ENCODE measurements around the gene LRP5. TPM values are rescaled to one million over a fixed set of nuclear protein-coding genes. Genes with fewer than 3 reads are reported as not detected.

LRP5 gene
- total RNA-seq, 4 donors from 2014 or later = 32.6 to 68.9 (median 42.5) TPM

DNA sequence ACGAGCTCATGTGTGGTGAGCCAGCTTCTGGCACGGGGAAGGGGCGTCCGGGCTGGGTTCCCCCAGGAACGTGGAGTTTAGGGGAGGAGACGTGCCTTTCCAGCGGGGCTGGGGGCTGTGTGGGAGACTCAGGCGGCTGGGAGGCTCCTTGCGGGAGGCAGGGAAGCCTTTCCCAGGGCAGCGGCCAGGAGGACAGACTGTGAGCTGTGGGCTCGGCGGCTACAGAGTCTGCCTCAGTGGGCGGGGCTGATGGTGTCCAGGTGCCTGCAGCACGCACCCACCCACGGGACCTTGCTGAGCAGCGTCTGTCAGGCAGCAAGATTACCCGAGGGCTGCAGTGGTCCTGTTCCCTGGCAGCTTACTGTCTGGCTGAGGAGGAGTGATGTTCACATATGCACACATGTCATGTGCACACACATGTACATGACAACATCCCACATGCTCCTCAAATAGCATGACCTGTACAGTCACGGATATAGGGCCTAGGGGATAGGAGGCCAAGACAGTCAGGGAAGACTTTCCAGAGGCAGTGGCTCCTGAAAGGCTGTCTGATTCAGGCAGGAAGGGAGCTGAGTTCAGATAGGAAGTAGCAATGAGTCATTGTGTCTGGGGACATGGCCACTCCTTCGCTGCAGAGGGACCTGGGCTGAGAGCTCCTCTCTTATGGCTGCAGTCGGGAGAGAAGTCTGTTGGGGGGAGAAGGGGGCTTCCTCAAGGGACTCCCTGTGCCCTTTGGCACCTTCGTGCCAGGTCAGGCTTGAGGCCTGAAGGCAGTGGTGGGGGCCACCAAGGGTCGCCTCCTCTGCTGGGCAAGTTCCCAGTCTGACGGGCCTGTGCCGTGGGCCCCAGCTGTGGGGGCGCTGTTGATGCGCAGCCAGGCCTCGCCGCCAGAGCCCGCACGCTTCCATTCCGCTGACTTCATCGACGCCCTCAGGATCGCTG is 124.9 kb downstream of the LRP5 start:
- Histone ChIP-seq H3K4me3 (no peak overlapping the region), H3K4me1 (peaks cover 0 to 32% (median 0%) of the 10 kb centered on the region in 3 donors), H3K27me3 (no peaks in the 10 kb centered on the region), H3K27ac (peak overlapping the region in 3 of 4 donors; percentile 29 to 46 (median 31)), H3K36me3 (peaks cover 0 to 100% of the 10 kb centered on the region in 2 donors), H3K9me3 (no peaks in the 10 kb centered on the region)
- 80% methylated on average over 1 of the region's 34 CpGs; no CpG with 5 or more reads in 1 of the 2 donors for WGBS, 2 donors (ENCODE audit: low coverage in 1 of 2)
- ATAC-seq = peak; percentile 61
- TF ChIP-seq POLR2A (IDR thresholded peaks at IDR 0.05) = no peak
- TF ChIP-seq EP300 (IDR thresholded peaks at IDR 0.05) = no peak

DNA sequence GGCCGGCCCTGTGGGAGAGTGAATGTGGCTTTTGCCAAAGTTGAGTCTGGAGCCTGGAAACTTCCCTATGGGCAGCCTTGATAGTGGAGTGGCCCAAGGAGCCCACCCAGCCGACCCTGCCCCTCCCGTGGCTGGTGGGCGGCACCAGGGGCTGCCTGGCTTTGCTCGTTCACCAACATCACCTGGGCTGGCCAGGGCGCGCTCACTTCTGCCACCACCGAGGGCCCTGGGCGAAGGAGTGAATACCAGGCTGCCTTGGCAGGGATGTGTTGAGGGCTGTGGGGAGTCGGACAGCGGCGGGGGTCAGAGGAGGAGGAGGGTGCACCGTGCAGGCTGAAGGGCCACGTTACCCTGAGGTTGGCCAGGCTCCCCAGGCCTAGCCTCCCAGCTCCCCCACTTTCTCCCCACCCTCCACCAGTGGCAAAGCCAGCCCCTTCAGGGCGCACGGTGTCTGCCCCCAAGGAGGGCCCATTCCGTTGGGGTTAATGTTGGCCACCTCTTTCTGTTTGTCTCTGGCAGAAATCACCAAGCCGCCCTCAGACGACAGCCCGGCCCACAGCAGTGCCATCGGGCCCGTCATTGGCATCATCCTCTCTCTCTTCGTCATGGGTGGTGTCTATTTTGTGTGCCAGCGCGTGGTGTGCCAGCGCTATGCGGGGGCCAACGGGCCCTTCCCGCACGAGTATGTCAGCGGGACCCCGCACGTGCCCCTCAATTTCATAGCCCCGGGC is 125.7 kb downstream of the LRP5 start:
- peaks cover 0 to 32% (median 0%) of the 10 kb centered on the region in 3 donors for H3K4me1 ChIP-seq
- no peak for ATAC-seq
- TF ChIP-seq POLR2AphosphoS5 (IDR thresholded peaks at IDR 0.05) (no peak), EP300 (IDR thresholded peaks at IDR 0.05) (no peak)
- TF ChIP-seq, protein P1, sequence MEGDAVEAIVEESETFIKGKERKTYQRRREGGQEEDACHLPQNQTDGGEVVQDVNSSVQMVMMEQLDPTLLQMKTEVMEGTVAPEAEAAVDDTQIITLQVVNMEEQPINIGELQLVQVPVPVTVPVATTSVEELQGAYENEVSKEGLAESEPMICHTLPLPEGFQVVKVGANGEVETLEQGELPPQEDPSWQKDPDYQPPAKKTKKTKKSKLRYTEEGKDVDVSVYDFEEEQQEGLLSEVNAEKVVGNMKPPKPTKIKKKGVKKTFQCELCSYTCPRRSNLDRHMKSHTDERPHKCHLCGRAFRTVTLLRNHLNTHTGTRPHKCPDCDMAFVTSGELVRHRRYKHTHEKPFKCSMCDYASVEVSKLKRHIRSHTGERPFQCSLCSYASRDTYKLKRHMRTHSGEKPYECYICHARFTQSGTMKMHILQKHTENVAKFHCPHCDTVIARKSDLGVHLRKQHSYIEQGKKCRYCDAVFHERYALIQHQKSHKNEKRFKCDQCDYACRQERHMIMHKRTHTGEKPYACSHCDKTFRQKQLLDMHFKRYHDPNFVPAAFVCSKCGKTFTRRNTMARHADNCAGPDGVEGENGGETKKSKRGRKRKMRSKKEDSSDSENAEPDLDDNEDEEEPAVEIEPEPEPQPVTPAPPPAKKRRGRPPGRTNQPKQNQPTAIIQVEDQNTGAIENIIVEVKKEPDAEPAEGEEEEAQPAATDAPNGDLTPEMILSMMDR (IDR thresholded peaks at IDR 0.05) = no peak
- 75% methylated on average over 2 of the region's 34 CpGs; no CpG with 5 or more reads in 1 of the 2 donors for WGBS, 2 donors (ENCODE audit: low coverage in 1 of 2)
- H3K27me3 ChIP-seq = no peaks in the 10 kb centered on the region
- no peaks in the 10 kb centered on the region for H3K9me3 ChIP-seq
- peaks cover 0 to 100% of the 10 kb centered on the region in 2 donors for H3K36me3 ChIP-seq
- H3K4me3 ChIP-seq = no peak overlapping the region
- peak overlapping the region in 3 of 4 donors; percentile 29 to 46 (median 31) for H3K27ac ChIP-seq

DNA sequence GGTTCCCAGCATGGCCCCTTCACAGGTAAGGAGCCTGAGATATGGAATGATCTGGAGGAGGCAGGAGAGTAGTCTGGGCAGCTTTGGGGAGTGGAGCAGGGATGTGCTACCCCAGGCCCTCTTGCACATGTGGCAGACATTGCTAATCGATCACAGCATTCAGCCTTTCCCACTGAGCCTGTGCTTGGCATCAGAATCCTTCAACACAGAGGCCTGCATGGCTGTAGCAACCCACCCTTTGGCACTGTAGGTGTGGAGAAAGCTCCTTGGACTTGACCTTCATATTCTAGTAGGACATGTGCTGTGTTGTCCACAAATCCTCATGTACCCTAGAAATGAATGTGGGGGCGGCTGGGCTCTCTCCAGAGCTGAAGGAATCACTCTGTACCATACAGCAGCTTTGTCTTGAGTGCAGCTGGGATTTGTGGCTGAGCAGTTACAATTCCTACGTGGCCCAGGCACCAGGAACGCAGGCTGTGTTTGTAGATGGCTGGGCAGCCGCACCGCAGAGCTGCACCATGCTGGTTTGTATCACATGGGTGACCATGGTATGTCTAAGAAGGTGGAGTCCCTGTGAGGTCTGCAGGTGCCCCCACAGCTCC is 126.4 kb downstream of the LRP5 start:
- Histone ChIP-seq H3K9me3 (no peaks in the 10 kb centered on the region), H3K27me3 (no peaks in the 10 kb centered on the region), H3K4me3 (no peak overlapping the region), H3K4me1 (peaks cover 0 to 32% (median 0%) of the 10 kb centered on the region in 3 donors), H3K27ac (peak overlapping the region in 3 of 4 donors; percentile 53 to 68 (median 63)), H3K36me3 (peaks cover 0 to 94% of the 10 kb centered on the region in 2 donors)
- TF ChIP-seq, protein P1 (IDR thresholded peaks at IDR 0.05) = no peak
- TF ChIP-seq POLR2A (IDR thresholded peaks at IDR 0.05) = no peak
- TF ChIP-seq POLR2AphosphoS5 (IDR thresholded peaks at IDR 0.05) = no peak
- TF ChIP-seq EP300 (IDR thresholded peaks at IDR 0.05) = no peak
- 65 to 100% methylated on average over 1 to 2 of the region's 6 CpGs for WGBS, 2 donors (ENCODE audit: low coverage in 1 of 2)
- ATAC-seq = no peak

DNA sequence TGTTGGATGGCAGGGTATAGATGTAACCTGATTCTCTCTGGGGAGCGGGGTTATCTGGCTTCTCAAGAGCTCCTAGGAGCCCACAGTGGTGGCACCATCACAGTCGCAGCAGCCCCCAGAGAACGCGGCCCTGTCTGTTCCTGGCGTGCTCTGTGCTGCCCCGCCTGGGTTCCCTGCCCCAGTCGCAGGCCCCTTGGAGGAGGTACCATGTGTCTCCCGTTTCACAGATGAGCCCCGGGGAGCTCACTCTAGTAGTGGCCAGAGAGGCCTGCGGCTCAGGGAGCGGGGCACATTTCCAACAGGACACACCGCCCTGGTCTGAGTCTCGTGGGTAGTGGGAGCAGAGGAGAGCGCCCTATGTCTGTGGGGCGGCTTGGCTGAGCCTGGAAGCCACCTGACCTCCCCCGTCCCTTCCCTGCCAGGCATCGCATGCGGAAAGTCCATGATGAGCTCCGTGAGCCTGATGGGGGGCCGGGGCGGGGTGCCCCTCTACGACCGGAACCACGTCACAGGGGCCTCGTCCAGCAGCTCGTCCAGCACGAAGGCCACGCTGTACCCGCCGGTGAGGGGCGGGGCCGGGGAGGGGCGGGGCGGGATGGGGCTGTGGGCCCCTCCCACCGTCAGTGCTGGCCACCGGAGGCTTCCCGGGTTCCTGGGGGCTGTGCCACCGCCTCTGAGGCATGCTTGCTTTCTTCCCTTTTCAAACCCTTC is 127.1 kb downstream of the LRP5 start:
- no peak for TF ChIP-seq POLR2A (IDR thresholded peaks at IDR 0.05)
- TF ChIP-seq, protein P1 (IDR thresholded peaks at IDR 0.05) = no peak
- no peak for TF ChIP-seq POLR2AphosphoS5 (IDR thresholded peaks at IDR 0.05)
- TF ChIP-seq EP300 (IDR thresholded peaks at IDR 0.05) = no peak
- H3K36me3 ChIP-seq = peaks cover 0 to 86% of the 10 kb centered on the region in 2 donors
- H3K27me3 ChIP-seq = no peaks in the 10 kb centered on the region
- no peaks in the 10 kb centered on the region for H3K9me3 ChIP-seq
- no peak overlapping the region for H3K4me3 ChIP-seq
- WGBS, 2 donors (ENCODE audit: low coverage in 1 of 2) = 98% methylated on average over 7 of the region's 38 CpGs; no CpG with 5 or more reads in 1 of the 2 donors
- H3K27ac ChIP-seq = peak overlapping the region in 3 of 4 donors; percentile 53 to 68 (median 63)
- peak; percentile 62 for ATAC-seq
- peaks cover 0 to 33% (median 0%) of the 10 kb centered on the region in 3 donors for H3K4me1 ChIP-seq

Data from gastroesophageal sphincter (tissue), 4 donors.